ENCODE data around the gene RTP2. TPM values are rescaled to one million over a fixed set of nuclear protein-coding genes. Genes with fewer than 3 reads are reported as not detected.

The RTP2 gene
- total and polyA plus RNA-seq, 2 donors (not counting 1 experiment from before 2014, with no cell fraction given) = not detected

GRCh38 chr3:187746059-187746441 is 43.7 kb upstream of the RTP2 start:
- TF ChIP-seq EZH2 (IDR thresholded peaks at IDR 0.05; ENCODE audit: borderline replicate concordance, insufficient read depth, low read depth, low read length, poor library complexity, severe bottlenecking) = no peak
- TF ChIP-seq CTCF (IDR thresholded peaks at IDR 0.05) = no peak
- H3K27me3 Mint-ChIP-seq = no peaks in the 10 kb centered on the region
- Histone ChIP-seq H3K4me3 (ENCODE audit: control extremely low read depth in 1 of 5, extremely low read depth in 1 of 5, insufficient read depth in 1 of 5, low read depth in 2 of 5, low read length in 4 of 5) (peak overlapping the region; percentile 67 to 96 (median 84)), H3K9ac (ENCODE audit: low read length) (peak overlapping the region; percentile 93), H3K79me2 (ENCODE audit: control insufficient read depth, insufficient read depth, low read length) (peaks cover 22% of the 10 kb centered on the region), H3K27me3 (replicated peaks in 1 of 4; ENCODE audit: control extremely low read depth in 1 of 4, control insufficient read depth in 3 of 4, insufficient read depth in 4 of 4, low read length in 3 of 4) (no peaks in the 10 kb centered on the region), H3K9me3 (ENCODE audit: control extremely low read depth in 1 of 3, control insufficient read depth in 2 of 3, insufficient read depth in 1 of 3, low read length in 2 of 3) (no peaks in the 10 kb centered on the region), H3K36me3 (replicated peaks in 1 of 2; ENCODE audit: control extremely low read depth in 1 of 2, control insufficient read depth in 1 of 2, extremely low read depth in 1 of 2, insufficient read depth in 2 of 2, low read length in 1 of 2) (no peaks in the 10 kb centered on the region), H3K4me1 (ENCODE audit: control insufficient read depth in 2 of 2, insufficient read depth in 2 of 2, low read length in 2 of 2) (peaks cover 42 to 55% of the 10 kb centered on the region in 2 donors), H3K27ac (ENCODE audit: low read length in 2 of 2) (peak overlapping the region; percentile 88 to 96), H2AFZ (ENCODE audit: insufficient read depth, low read depth, low read length, poor library complexity, severe bottlenecking) (peak overlapping the region; percentile 98), H3K4me2 (replicated peaks; ENCODE audit: low read depth, low read length, poor library complexity, severe bottlenecking) (peak overlapping the region; percentile 98), H4K20me1 (ENCODE audit: control insufficient read depth, insufficient read depth, low read length, poor library complexity, severe bottlenecking) (peaks cover 12% of the 10 kb centered on the region)
- ATAC-seq (ENCODE audit: low read depth) (no peak), DNase-seq (no peak)
- H3K4me1 Mint-ChIP-seq = peaks cover 74% of the 10 kb centered on the region
- CTCF ChIA-PET = interaction anchor here (1.0 to 9.2 kb wide), 20 partner anchors 8 to 1295 kb away, joined by 3 to 182 read pairs (median 4); partner anchors contain the start of gene LPP
- WGBS (ENCODE audit: insufficient coverage) = no CpG with 5 or more reads among the region's 6 CpGs
- no peaks in the 10 kb centered on the region for H3K9me3 Mint-ChIP-seq (ENCODE audit: insufficient read depth)
- H3K27ac Mint-ChIP-seq = peak overlapping the region; percentile 96
- POLR2A ChIA-PET = interaction anchor here (0.7 to 1.6 kb wide), 7 partner anchors 31 to 940 kb away, joined by 3 to 13 read pairs (median 4); no protein-coding TSS in a partner anchor
- H3K4me3 Mint-ChIP-seq = peak overlapping the region; percentile 97
- intact Hi-C loops (cut with micrococcal nuclease) = loop anchor here (5.0 to 10.0 kb wide), 2 partner anchors 361 to 439 kb away; no protein-coding TSS in a partner anchor

All from B cell (primary cell).